OCI-LY3 (cell line): Measurements from ENCODE around the gene PCMTD2.

Experiments used
- EZH2phosphoT487 ChIP-seq: fragments of 200-600 bp; shearing (Covaris generic); IDR thresholded peaks from 2 replicates; pipeline ENCODE4 v1.6.1; 2018; ENCODE audit warnings: antibody characterized with exemption, mixed run types, low read depth
- TF ChIP-seq, protein P1 (sequence below): fragments of 200-600, 300-600 bp; sonication (generic); IDR thresholded peaks from 2 replicates; pipeline ENCODE4 v1.5.1; 2014; ENCODE audit warnings: antibody characterized with exemption, low read length, low read depth

DNA sequence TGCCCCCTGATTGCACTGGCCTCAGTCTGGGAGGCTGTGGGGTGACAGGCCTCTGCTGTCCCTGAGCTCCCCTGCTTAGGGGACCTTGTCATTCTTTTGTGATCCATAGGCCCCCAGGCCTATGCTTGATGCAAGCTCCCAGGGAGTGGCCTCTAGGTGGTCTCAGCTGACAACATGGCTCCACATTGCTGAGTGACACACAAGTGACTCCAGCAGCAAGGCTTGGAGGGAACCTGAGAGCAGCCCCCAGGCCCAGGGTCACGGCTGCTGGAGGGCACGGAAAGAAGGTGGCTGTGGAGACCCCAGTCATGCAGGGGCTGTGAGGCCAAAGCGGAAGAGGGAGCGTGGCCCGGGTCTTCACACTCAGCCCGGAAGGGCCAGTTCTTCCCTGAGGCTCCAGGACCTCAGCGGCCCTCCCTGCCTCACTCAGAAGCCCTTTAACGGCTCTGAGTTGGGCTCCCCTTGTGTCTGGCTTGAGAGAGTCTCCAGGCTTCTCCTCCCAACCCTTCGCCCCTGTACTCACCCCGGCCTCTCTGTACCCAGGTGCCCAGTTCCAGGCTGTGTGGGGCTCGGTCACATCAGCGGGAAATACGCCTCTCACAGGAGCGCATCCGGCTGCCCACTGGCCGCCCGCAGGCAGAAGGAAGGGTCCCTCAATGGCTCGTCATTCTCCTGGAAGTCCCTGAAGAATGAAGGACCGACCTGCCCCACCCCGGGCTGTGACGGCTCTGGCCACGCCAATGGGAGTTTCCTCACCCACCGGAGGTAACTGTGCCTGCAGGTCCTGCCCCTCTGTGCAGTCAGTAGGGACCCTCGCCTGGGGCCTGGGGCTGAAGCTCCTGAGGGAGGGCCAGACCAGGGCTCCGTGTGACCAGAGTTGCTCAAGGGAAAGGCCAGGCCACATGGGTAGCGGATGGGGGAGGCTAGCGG lies 23.7 kb upstream of the PCMTD2 start:
- TF ChIP-seq, protein P1, sequence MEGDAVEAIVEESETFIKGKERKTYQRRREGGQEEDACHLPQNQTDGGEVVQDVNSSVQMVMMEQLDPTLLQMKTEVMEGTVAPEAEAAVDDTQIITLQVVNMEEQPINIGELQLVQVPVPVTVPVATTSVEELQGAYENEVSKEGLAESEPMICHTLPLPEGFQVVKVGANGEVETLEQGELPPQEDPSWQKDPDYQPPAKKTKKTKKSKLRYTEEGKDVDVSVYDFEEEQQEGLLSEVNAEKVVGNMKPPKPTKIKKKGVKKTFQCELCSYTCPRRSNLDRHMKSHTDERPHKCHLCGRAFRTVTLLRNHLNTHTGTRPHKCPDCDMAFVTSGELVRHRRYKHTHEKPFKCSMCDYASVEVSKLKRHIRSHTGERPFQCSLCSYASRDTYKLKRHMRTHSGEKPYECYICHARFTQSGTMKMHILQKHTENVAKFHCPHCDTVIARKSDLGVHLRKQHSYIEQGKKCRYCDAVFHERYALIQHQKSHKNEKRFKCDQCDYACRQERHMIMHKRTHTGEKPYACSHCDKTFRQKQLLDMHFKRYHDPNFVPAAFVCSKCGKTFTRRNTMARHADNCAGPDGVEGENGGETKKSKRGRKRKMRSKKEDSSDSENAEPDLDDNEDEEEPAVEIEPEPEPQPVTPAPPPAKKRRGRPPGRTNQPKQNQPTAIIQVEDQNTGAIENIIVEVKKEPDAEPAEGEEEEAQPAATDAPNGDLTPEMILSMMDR = no peak
- TF ChIP-seq EZH2phosphoT487 = no peak
